NCI-H2227 (cell line): Measurements from ENCODE around the gene SLC25A30.

Experiments
- DNase-seq: peaks from one replicate; lab custom pipeline; 2025; ENCODE audit not compliant: unreplicated experiment; lab: John Stamatoyannopoulos, UW

SLC25A30 gene, protein sequence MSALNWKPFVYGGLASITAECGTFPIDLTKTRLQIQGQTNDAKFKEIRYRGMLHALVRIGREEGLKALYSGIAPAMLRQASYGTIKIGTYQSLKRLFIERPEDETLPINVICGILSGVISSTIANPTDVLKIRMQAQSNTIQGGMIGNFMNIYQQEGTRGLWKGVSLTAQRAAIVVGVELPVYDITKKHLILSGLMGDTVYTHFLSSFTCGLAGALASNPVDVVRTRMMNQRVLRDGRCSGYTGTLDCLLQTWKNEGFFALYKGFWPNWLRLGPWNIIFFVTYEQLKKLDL

GRCh38 chr13:45417790-45418534, at the start of gene SLC25A30:
TSS of gene SLC25A30 (minus strand) at chr13:45418373. CDS start at chr13:45411425, 6,948 bp downstream.
- DNase-seq, result peak; percentile 91

- DNase-seq, result no peak
Measured at GRCh38 chr13:45466359-45466758, 48.2 kb upstream of the SLC25A30 start.

DNA sequence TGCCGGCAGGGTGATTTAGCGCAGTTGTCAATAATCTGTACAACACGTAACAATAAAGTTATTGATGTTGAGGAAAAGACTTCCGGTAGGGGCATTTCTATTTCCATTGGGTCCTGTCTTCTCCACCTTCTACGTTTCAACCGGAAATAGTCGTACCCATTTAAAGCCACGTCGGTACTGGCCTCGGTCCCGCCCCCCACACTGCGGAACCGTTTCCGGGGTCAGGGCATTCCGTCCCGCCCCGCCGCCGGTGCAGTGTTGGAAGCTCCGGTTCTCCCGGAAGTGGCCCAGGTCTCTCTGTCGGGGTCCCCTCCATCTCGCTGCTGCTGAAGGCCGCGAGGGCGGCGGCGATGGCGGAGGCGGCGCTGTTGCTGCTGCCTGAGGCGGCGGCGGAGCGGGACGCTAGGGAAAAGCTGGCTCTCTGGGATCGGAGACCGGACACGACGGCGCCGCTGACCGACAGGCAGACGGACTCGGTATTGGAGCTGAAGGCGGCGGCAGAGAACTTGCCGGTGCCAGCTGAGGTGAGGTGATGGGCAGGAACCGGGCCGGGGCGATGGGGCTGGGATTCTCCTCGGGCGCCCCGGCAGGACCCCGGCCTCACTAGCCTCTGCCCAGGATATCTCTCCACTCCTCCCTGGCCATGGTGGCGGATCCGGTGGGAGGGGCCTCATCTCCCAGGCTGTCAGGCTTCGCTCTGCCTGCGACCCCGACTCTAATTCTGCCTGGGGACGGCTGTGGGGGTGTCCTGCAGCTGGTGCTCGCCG, 46.7 kb upstream of the SLC25A30 start, which contains the start of gene COG3:
Gene COG3 (plus strand): TSS at position 253 of the 767 bp plus-strand sequence. CDS start 98 bp downstream, at position 351.
- peak; percentile 93 for DNase-seq

DNA sequence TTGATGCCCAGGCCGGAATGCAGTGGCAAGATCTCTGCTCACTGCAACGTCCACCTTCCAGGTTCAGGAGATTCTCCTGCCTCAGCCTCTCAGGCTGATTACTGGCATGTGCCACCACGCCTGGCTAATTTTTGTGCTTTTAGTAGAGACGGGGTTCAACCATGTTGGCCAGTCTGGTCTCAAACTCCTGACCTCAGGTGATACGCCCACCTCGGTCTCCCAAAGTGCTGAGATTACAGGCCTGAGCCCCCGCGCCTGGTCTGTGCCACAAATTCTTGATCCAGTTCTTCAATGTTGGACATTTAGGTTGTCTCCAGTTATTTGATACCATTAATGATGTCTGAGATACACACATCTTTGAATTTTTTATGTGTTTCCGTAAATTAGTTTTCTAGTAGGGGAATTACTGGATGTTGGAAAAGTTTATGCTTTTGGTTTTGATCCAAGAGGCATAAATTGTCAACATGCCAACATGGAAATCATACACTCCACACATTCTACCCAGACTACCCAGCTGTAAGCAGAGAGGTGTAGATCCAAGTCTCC, 46.0 kb upstream of the SLC25A30 start:
- DNase-seq, result no peak

DNA sequence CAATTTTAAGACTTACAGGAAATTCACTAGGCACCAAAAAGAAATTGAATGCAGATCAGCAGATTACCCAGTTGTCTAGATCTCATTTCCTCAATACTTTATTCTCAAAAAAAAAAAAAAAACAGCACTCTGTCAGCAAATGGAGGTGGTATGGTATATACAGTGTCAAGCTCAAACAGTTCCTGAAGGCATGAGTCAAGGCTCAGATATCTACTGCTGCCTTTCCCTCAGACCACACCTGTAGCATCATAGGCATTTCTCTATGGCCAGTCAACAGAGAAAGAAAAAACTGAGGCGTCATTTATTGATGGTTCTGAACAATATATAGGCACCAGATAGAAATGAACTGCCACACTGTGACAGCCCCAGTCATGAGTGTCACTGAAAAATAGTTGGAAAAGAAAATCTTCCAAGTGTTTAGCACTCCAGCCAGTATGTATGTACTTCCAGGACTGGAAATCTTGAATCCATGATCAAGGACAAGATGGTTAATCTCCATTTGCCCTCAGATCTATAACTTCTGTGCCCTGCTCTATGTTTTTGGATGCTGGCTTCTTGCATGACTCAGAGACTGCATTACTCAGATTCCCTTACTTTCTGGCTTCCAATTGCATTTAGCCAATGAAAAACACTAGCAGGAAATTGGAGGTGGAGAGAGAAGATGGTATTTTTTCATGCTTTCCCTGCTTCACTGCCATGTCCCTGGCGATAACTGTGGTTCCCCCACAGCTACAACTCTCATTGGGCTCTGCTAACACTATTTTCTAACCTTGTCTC, 38.2 kb upstream of the SLC25A30 start:
- DNase-seq, result no peak

DNA sequence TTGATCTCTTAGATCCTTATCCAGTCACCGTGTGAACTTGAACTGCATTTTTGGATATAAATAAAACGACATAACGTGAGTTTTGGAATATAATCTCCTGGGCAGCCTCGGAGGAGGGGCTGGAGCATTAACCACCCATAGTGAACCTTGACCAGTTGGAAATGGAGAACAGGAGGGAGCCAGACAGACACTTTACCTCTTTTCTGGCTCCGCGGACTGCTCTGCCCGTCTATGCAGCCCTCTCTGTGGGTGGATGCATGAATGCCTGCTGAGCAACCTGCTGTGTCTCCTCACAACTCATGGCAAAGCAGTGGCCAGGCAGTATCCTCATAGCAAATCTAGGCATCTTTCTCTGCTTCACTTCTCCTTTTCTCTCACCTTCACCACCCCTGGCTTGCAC, 36.0 kb upstream of the SLC25A30 start:
- no peak for DNase-seq

GRCh38 chr13:45451282-45451681, 33.1 kb upstream of the SLC25A30 start:
- DNase-seq, result no peak

DNA sequence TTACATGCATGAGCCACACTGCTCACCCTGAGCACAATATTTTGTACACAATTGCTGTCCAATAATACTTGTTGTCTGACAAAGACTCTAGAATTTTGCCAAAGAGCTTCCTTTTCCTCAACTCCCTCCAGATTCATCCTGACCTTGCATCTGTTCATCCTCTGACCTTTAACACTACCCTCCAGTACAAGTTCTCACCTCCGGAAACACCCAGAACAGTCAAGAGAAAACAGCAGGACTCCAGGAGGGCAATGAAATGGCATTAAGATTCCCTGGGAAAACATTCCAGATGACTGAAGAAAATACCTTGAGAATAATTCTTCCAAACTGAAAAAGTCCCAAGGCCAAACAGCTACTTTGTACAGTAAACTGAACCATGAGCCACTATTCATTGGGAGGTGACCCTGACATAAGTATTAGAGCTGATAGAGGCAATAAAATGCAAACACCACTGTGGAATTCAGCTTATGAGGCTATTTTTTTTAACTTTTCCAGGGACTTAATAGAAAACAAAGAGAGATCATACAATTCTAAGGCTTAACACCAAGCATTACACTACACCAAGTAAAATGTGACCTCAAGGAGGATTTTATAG, 30.9 kb upstream of the SLC25A30 start:
- no peak for DNase-seq

GRCh38 chr13:45447050-45447661, 29.0 kb upstream of the SLC25A30 start:
- DNase-seq, result no peak

DNA sequence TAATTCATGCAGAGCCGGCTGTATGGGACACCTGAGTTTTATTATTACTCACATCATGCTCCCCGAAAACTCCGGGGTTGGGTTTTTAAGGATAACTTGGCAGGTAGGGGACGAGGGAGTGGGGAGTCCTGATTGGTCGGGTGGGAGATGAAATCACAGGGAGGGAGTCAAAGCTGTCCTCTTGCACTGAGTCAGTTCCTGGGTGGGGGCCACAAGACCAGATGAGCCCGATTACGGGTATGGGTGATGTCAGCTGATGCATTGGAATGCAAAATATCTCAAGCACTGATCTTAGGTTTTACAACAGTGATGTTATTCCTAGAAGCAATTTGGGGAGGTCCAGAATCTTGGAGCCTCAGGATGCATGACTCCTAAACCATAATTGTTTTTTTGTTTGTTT, 28.0 kb upstream of the SLC25A30 start:
- no peak for DNase-seq

DNA sequence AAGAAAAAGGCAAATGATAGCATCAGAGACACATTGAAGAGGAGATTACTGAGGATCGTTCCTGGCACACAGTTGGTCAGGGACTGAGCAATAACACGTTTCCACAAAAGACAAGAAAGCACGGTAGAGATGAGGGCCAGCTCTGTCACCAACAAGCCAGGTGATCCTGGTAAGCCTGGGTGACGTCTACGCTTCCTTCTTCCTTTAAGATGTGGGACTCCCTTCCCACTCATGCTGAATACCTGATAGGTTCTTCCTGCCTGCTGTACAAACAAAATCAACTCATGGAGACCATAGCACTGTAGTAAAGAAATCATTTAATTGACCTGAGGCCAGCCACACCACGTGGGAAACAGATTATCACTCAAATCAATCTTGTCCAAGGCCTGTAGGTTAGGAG, 26.9 kb upstream of the SLC25A30 start:
- DNase-seq, result no peak

- no peak for DNase-seq
Measured at GRCh38 chr13:45441633-45442032, 23.5 kb upstream of the SLC25A30 start.

GRCh38 chr13:45439781-45440462, 21.7 kb upstream of the SLC25A30 start:
- no peak for DNase-seq

GRCh38 chr13:45439008-45439407, 20.8 kb upstream of the SLC25A30 start:
- no peak for DNase-seq

- DNase-seq, result no peak
Measured at GRCh38 chr13:45437947-45438346, 19.8 kb upstream of the SLC25A30 start.

GRCh38 chr13:45436953-45437352, 18.8 kb upstream of the SLC25A30 start:
- no peak for DNase-seq

DNA sequence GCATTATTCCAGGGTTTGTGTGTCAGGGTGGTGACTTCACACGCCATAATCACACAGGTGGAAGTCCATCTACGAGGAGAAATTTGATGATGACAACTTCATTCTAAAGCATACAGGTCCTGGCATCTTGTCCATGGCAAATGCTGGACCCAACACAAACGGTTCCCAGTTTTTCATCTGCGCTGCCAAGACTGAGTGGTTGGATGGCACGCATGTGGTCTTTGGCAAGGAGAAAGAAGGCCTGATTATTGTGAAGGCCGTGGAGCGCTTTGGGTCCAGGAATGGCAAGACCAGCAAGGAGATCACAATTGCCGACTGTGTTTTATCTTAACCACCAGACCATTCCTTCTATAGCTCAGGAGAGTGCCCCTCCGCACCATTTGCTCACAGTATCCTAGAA, 18.2 kb upstream of the SLC25A30 start:
- DNase-seq, result no peak

- DNase-seq, result no peak
Measured at GRCh38 chr13:45434556-45435371, 16.6 kb upstream of the SLC25A30 start.
